GM12878 (cell line): ENCODE data around the gene COPS8. TPM values are rescaled to one million over a fixed set of nuclear protein-coding genes. Genes with fewer than 3 reads are reported as not detected.
A peak's percentile ranks its signal among the peaks of the same experiment; 100 is the strongest.

Experiments
- CEBPB ChIP-seq, 2 experiments: fragments of 150-350 bp in 1 of 2; IDR thresholded peaks; 2 replicates each; pipeline ENCODE4 v1.6.1; 2012 to 2014; ENCODE audit warnings: low read depth in 2 of 2, low read length in 2 of 2, borderline replicate concordance in 1 of 2, inconsistent platforms in 1 of 2
- CHD2 ChIP-seq: IDR thresholded peaks from 2 replicates; pipeline ENCODE4 v1.6.1; 2011; ENCODE audit warnings: low read depth, low read length, improper control_type of control experiment, borderline replicate concordance
- ELK1 ChIP-seq: IDR thresholded peaks from 2 replicates; pipeline ENCODE4 v1.6.1; 2012; ENCODE audit warnings: low read depth, low read length, improper control_type of control experiment
- KLF5 ChIP-seq: fragments of 450-650 bp; IDR thresholded peaks from 2 replicates; pipeline ENCODE4 v1.6.1; 2014; ENCODE audit warnings: mild to moderate bottlenecking; ENCODE audit not compliant: partially characterized antibody
- MXI1 ChIP-seq: fragments of 150-350 bp; IDR thresholded peaks from 2 replicates; pipeline ENCODE4 v1.6.1; 2011; ENCODE audit warnings: low read depth, mild to moderate bottlenecking, inconsistent platforms, low read length, improper control_type of control experiment
- POU2F2 ChIP-seq: IDR thresholded peaks from 3 replicates; pipeline ENCODE4 v1.6.1; 2011; ENCODE audit warnings: low read depth, mild to moderate bottlenecking, low read length, borderline replicate concordance
- TCF12 ChIP-seq: IDR thresholded peaks from 2 replicates; pipeline ENCODE4 v1.6.1; 2011; ENCODE audit warnings: low read depth, mild to moderate bottlenecking, low read length
- ZBTB4 ChIP-seq: fragments of 450-650 bp; formaldehyde crosslinking; IDR thresholded peaks from 2 replicates; pipeline ENCODE4 v1.4.0; 2022; ENCODE audit warnings: mild to moderate bottlenecking, moderate library complexity
- polyA plus RNA-seq, 11 experiments: library from polyadenylated mRNA; depleted of rRNA in 4 of 11; unstranded in 6 of 11; stranded (reverse) in 5 of 11; fragments of >200 nt; fragmentation: Nextera tagmentation in 4 of 11; fragmentation: Illumina TruSeq in 1 of 11; extraction: Ambion mirVana in 4 of 11; extraction: Trizol in 1 of 11; gene quantifications; 1 replicate in 1 of 11; 2 replicates in 10 of 11; pipeline versions ENCODE4 v1.2.1 to v1.2.3, GENCODE V29; 2011 to 2016; ENCODE audit warnings: inconsistent platforms in 2 of 11, missing spikeins in 2 of 11, low read depth in 1 of 11
- total RNA-seq, 4 experiments: library from RNA; depleted of rRNA in 3 of 4; stranded (reverse); fragments of >200 nt in 3 of 4; fragmentation: Illumina TruSeq in 1 of 4; extraction: Trizol in 1 of 4; gene quantifications; 2 replicates each; pipeline versions ENCODE4 v1.2.1 to v1.2.3, GENCODE V29; 2013 to 2021
- TF ChIP-seq, protein P1 (sequence below): IDR thresholded peaks from 2 replicates; pipeline ENCODE4 v1.6.1; 2011; ENCODE audit warnings: mild to moderate bottlenecking, low read depth, low read length, moderate library complexity; ENCODE audit not compliant: insufficient replicate concordance

The COPS8 gene
- total and polyA plus RNA-seq, 10 of the 15 experiments (the other 5 are each of a cell fraction or from before 2014, with no cell fraction given), result 44.0 to 134 (median 107) TPM

- TF ChIP-seq ELK1, result peak; percentile 98
- TF ChIP-seq, protein P1, sequence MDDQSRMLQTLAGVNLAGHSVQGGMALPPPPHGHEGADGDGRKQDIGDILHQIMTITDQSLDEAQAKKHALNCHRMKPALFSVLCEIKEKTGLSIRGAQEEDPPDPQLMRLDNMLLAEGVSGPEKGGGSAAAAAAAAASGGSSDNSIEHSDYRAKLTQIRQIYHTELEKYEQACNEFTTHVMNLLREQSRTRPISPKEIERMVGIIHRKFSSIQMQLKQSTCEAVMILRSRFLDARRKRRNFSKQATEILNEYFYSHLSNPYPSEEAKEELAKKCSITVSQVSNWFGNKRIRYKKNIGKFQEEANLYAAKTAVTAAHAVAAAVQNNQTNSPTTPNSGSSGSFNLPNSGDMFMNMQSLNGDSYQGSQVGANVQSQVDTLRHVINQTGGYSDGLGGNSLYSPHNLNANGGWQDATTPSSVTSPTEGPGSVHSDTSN, result peak; percentile 38
- TF ChIP-seq TCF12, result peak; percentile 25; the same call in 1 of the 2 replicates
- no peak for TF ChIP-seq ZBTB4 (CRISPR knock-in tag)
- TF ChIP-seq POU2F2, result peak; percentile 67; the same call in 2 of the 3 replicates
- TF ChIP-seq KLF5, result peak; percentile 60
- peak; percentile 84 for TF ChIP-seq MXI1
- no peak for TF ChIP-seq CEBPB (IDR thresholded peaks at IDR 0.05; ENCODE audit: borderline replicate concordance in 1 of 2, low read depth in 2 of 2, low read length in 2 of 2)
- peak; percentile 77 for TF ChIP-seq CHD2
- TF ChIP-seq, all 136 proteins: peak for 73
Measured at GRCh38 chr2:237085248-237086221, at the start of gene COPS8 (continued).
